NCI-H1105 (cell line): Measurements from ENCODE around the gene APOD.
"Not testable (repeated sequence)": the region's sequence is repeated elsewhere in the genome, so short reads cannot be mapped to it uniquely, and the experiment has no call there.

Source experiments
- DNase-seq: peaks from one replicate; lab custom pipeline; 2025; lab: John Stamatoyannopoulos, UW

The APOD gene

GRCh38 chr3:195617784-195618659, 34.3 kb upstream of the APOD start:
- DNase-seq: not testable (repeated sequence)

DNA sequence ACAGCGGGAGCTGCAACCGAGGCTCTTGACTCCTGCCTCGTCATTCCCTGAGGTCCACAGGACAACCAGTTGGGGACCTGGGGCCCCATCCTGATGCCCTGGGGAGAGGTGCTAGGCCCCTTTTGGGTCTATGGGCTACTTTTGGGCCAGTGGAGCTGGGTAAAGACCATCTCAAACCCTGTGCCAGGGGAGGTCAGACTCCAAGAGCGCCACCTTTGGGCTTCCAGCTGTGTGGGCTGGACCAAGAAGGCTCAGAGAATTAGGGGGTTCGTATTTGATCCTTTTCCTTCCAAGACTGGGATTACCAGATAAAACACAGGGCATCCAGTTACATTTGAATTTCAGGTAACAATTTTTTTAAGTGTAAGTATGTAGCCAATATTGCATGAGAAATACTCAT, 33.4 kb upstream of the APOD start:
- DNase-seq: not testable (repeated sequence)

DNA sequence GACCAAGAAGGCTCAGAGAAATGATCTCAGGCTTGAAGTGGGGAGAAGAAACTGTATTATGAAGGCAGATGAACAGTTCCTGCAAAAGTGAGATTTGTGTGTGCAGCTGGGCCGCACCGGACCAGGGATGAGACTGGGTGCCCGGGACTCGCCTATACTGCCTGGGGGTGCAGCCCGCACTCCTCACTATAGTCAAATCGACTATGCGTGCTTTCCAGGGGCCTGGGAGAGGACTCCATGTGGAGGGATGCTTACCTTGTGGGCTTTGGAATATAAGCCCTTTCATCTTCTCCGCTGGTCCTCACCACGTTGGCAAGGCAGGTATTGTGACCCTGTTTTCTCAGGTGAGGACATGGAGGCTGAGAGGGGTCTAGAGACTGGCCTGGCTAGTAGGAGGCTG, 32.9 kb upstream of the APOD start:
- DNase-seq: no peak

DNA sequence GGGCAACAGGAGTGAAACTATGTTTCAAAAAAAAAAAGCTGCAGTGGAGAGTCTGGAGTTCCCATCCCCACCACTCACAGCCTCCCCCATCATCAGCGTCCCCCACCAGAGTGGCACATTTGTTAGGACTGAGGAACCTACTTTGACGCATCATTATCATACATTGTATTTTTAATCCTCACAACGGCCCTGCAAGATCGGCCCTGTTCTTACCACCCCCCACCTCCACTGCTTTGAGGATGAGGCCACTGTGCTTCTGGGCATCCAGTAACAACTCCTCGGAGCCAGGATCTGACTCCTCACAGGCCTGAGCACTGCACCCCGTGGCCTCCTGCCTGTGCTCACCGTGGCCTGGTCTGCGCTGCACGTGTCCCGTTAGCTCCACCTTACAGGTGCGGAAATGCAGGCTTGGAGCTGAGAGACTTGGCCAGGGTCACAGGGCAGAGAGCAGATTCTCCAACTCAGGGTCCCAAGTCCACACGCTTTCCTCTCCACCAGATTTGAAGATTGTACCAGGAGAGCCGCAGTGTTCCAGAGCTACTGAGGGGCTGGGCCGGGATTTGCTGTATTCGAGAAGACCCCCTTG, 32.3 kb upstream of the APOD start:
- not testable (repeated sequence) for DNase-seq

GRCh38 chr3:195614672-195615504, 31.1 kb upstream of the APOD start:
- not testable (repeated sequence) for DNase-seq

- no peak for DNase-seq
Observed at GRCh38 chr3:195613468-195614069, 29.8 kb upstream of the APOD start.

DNA sequence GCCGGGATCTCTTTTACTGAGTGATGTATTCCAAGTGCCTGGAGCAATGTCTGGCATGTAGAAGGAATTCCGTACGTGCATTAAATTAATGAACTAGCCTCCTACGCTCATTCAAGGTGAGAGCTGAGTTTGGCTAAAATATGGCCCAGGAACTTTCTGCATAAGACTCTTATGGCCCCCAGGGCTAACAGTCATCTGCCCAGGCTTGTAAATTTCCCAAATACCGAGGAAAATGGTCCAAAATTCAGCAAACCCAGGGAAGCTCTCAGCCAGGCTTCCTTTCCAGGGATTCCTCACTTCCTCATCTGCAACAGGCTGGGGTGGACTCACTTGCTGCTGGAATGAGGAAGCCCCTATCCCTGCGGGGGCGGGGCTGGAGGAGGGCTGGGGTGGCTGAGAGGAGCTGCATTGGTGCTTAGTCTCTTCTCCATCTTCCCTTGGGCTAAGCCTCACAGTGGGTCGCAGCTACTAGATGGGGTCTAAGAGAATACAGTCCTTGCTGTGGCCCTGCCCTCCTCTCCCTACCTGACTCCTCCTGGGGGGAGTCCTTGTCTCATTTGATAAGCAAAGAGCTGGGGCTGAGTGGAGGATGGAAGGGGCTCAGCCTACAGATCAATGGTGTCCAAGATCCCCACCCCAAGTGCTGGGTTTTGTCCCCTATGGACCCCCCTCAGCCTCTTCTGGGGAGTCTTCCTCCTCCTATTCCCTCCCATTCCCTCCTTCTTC, 28.5 kb upstream of the APOD start:
- DNase-seq: no peak

DNA sequence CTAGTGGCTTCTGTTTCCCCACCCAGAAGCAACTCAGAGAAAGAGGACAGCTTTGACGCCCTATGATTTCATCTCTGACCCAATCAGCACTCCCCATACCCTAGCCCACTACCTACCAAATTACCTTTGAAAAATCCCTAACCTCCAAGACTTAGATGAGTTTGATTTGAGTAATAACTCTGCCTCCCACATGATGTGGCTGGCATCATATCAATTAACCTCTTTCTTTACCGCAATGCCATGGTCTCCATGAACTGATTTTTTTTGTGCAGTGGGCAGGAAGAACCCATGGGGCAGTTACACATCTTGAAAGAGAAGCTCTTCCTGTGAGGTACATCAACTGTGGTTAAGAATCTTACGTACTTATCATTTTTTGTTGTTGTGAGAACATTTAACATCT, 25.5 kb upstream of the APOD start:
- no peak for DNase-seq

- not testable (repeated sequence) for DNase-seq
Observed at GRCh38 chr3:195601785-195602184, 18.0 kb upstream of the APOD start.

DNA sequence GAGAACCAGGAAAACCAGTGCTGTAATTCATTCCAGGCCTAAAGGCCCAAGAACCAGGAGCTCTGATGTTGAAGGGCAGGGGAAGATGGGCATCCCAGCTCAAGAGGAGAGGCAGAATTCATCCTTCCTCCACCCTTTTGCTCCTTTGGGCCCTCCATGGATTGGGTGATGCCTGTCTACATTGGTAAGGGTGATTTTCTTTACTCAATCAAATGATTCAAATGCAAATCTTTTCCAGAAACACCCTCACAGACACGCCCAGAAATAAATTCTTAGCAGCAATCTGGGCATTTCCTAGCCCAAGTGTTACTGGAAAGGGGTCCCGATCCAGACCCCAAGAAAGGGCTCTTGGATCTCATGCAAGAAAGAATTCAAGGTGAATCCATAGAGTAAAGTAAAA, 17.6 kb upstream of the APOD start:
- DNase-seq: no peak

DNA sequence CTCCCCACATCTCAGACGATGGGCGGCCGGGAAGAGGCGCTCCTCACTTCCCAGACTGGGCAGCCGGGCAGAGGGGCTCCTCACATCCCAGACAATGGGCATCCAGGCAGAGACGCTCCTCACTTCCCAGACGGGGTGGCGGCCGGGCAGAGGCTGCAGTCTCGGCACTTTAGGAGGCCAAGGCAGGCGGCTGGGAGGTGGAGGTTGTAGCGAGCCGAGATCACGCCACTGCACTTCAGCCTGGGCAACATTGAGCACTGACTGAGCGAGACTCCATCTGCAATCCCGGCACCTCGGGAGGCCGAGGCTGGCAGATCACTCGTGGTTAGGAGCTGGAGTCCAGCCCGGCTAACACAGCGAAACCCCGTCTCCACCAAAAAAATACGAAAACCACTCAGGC, 16.2 kb upstream of the APOD start:
- not testable (repeated sequence) for DNase-seq

DNA sequence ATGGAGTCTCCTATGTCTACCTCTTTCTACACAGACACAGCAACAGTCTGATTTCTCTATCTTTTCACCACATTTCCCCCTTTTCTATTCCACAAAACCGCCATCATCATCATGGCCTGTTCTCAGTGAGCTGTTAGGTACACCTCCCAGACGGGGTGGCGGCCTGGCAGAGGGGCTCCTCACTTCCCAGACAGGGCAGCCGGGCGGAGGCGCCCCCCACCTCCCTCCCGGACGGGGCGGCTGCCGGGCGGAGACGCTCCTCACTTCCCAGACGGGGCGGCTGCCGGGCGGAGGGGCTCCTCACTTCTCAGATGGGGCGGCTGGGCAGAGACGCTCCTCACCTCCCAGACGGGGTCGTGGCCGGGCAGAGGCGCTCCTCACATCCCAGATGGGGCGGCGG, 15.8 kb upstream of the APOD start:
- DNase-seq: not testable (repeated sequence)

GRCh38 chr3:195597848-195598247, 14.1 kb upstream of the APOD start:
- no peak for DNase-seq

GRCh38 chr3:195597229-195597628, 13.5 kb upstream of the APOD start:
- DNase-seq: no peak

- DNase-seq: no peak
Observed at GRCh38 chr3:195596765-195597171, 13.0 kb upstream of the APOD start.

GRCh38 chr3:195595785-195596531, 12.2 kb upstream of the APOD start:
- DNase-seq: no peak

DNA sequence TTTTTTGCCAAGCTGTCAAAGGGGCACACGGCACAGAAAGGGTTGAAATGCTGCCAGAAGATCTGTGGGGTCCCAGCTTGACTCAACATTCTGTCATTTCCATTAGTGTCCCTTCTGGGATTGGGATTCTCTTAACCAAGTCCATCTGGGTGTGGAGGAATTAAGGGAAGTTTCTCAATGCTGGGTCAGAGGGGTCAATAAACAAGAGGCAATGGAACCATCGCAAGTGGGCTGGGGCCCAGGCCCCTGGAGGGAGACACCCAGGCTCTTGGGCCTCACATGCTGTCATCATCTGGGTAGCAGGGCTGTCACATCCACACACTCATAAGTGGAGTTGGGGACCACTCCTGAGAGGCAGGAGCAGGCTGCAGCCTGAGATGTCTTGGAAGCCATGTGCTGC, 8.1 kb upstream of the APOD start:
- DNase-seq: no peak

DNA sequence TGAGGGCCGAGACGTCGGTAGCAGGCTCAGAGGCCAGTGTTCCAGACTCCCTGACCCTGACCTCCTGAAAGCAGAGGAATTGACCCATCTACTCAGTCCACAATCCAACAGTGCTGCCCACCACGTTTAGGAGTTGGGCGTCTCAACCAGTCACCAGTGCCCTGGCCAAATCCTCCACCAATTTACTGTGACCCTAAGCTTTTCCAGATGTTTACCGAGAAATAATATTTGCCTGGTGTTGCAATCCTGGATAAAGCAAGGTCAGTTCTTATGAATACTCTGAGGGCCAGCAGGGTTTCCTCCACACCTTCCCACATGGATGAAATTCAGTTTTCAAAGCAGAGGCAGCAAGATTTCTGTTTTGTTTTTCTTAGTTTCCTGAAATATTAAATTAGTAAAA, 7.5 kb upstream of the APOD start:
- DNase-seq: no peak

DNA sequence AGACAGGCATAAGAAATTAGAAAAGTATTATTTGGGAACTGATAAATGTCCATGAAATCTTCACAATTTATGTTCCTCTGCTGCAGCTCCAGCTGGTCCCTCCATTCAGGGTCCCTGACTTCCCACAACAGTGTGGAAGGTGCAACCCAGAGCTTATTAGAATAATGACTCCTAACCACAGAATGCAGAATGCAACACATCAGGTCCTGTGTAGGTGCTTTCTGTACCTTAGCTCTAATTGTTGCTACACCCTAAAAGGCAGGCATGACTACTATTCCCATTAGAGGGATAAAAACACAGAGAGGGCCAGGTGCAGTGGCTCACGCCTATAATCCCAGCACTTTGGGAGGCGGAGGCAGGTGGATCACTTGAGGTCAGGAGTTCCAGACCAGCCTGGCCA, 6.6 kb upstream of the APOD start:
- not testable (repeated sequence) for DNase-seq

- not testable (repeated sequence) for DNase-seq
Observed at GRCh38 chr3:195589796-195590195, 6.1 kb upstream of the APOD start.

DNA sequence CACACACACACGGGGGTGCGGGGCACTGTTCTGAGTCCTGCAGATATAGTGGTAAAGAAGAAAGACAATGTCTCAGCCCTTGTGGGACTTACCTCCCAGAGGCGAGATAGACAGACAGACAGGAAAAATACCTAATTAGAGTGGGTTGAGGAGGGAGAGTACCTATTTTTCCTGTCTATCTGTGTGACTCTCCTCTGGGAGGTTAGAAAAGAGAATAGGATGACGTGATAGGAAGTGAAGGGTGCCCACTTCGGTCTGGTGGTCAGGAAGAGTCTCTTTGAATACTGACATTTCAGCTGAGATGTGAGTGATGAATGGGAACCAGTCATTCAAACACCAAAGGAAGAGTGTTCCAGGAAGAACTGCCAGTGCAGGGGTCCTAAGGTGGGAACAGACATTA, 4.1 kb upstream of the APOD start:
- DNase-seq: no peak
